Uterine smooth muscle cell (primary cell): Measurements from ENCODE around the gene MAPK11. TPM values are rescaled to one million over a fixed set of nuclear protein-coding genes. Genes with fewer than 3 reads are reported as not detected.

Experiments
- total RNA-seq: library from RNA; depleted of rRNA; stranded (reverse); fragments of >200 nt; gene quantifications from 2 replicates; pipeline ENCODE4 v1.2.3, GENCODE V29; 2014

Gene MAPK11
- total RNA-seq, result 7.4 and 8.6 TPM in 2 replicates

GRCh38 chr22:50269970-50270665, at the start of gene MAPK11:
Gene MAPK11 (minus strand): TSS chr22:50270380. CDS start chr22:50270292, 88 bp downstream.

GRCh38 chr22:50306753-50307749, 36.9 kb upstream of the MAPK11 start, which contains the start of gene PLXNB2:
Gene PLXNB2 (minus strand): TSS chr22:50307646. CDS start chr22:50290584, 17,062 bp downstream.

DNA sequence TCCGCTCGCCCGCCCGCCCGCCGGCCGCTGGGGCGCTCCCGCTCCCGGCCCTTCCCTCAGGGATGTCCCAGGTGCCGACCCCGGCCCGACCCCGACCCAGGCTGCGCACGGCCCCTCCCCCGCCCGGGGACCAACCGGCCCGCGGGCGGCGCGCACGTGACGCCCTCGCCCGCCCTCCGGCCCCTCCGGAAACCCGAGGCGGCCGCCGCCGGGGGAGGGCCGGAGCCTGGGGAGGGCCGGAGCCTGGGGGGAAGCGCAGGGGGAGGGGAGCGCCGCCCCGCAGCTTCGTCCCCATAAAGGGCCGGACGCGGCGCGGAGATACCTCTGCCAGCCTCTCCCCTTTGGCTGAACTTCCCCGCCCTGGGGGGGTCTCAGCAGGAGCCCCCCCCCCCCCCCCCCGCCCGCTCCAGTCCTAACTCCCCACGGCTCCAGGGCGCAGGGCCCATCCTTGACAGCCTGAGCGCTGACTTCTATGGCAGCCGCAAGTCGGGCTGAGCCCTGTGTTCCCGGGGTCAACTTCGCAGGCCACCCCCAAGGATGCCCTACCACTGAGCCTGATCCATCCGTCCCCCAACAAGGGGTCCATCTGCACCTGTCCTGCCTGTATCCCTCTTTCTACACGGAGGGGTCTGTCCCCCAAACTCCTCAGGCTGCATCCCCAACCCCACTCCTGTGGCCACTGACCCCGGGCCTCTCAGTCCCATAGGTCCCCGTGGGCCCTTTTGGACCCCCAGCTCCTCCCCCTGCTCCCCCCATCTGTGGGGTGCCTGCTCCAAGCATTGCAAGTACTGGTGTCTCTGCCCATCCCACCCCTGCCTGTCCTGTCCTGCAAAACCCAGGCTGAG, 8.3 kb downstream of the MAPK11 start, which contains the start of gene MAPK12:
TSS of gene MAPK12 (minus strand) at position 69 of the 845 bp plus-strand sequence. CDS start 174 bp downstream, outside the sequence.

DNA sequence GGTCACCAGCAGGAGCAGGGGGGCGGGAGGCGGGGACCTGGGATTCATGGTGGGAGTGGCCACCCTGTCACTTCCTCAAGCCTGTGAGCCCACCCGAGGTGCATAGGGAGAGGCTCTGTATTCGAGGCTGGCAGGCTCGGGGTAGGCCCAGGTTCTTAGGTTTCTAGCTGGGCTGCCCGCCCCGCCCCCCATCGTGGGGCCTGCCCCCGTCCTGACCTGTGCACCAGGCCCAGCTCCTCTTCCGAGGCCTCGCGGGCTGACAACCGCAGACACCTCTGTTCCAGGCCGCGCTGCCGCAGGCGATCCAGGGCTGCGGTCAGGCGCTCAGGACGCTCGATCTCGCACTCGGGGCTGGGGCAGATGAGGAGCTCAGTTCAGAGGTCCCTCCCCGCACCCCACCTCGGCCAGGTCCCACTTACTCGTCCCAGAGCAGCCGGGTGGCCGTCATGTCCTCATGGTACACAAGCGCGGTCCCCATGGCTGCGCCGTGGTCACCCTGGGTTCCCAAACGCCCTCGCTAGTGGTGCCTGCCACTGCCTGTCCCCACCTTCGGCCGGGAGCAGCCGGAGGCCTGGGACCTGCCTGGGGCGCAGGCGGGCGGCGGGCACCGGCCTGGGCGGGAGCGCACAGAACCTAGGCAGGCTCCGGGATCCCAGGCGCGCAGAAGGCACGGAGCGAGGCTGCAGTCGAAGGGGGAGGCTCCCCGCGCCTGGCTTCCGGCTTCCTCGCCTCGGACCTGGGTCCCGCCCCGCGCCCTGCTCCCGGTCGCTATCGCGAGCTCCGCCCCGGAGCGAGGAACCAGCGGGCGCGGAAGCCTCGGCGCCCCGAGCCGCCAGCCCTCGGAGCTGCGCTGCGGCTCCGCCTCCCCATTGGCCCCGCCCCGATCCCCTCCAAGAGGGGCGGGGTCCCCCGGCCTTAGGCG, 19.4 kb downstream of the MAPK11 start, which contains the start of gene HDAC10:
TSS of gene HDAC10 (minus strand) at position 711 of the 922 bp plus-strand sequence. CDS start at position 478, 233 bp downstream.

DNA sequence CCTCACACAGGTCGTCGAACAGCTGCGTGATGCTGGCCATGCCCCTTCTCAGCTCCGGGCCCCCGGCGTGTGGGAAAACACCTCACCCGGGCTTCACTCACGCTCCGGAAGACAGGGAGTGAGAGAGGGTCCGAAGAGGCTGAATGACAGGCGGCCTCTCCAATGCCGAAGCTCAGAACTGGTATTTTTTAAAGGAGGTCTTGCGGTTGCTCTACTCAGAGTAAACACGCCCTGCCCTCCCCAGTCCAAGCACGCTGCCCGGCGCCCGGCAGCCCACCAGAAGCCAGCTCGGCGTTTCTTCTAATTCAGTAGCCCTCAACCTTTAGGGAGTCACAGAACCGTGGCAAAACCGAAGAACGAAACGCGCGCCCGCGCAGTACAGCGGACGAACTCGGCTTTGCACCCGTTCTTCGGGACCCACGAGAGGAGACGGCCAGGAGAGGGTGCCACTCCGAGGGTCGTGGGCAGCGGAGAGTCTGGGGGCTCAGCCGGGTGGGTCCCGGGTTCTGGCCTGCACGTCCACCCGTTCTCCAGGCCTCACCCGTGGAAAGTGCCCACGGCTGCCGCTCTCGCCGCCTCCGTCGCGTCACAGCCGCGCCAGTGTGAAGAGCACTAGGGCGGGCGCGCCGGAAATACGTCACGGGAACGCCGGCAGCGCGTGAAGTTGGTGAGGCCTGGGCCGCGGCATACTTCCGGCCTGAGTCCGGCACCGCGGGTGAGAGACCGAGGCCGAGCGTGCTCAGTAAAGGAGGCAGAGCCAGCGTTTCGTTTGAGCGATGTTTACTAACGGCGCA, 25.6 kb downstream of the MAPK11 start, which contains the start of gene TUBGCP6:
TSS of gene TUBGCP6 (minus strand) at position 604 of the 794 bp plus-strand sequence. CDS start at position 40, 564 bp downstream.

Other genes with a start within 250 kb of the MAPK11 start
- gene TTLL8, start 212.1 kb downstream of the MAPK11 start, total RNA-seq, result not detected in 2 replicates
- 0.12 TPM in 1 of 2 replicates, not detected in the other for gene MLC1, start 185.0 kb downstream of the MAPK11 start, total RNA-seq
- gene MOV10L1, start 180.4 kb downstream of the MAPK11 start, total RNA-seq, result 1.7 and 5.1 TPM in 2 replicates
- gene PANX2, start 99.6 kb downstream of the MAPK11 start, total RNA-seq, result 0.37 and 0.66 TPM in 2 replicates
- gene TRABD, start 84.5 kb downstream of the MAPK11 start, total RNA-seq, result 30.1 and 33.0 TPM in 2 replicates
- gene SELENOO, start 69.4 kb downstream of the MAPK11 start, total RNA-seq, result 25.6 and 28.3 TPM in 2 replicates
- gene TUBGCP6, start 25.4 kb downstream of the MAPK11 start, total RNA-seq, result 37.0 and 37.6 TPM in 2 replicates
- gene HDAC10, start 19.1 kb downstream of the MAPK11 start, total RNA-seq, result 30.1 and 40.7 TPM in 2 replicates
- 41.2 and 46.6 TPM in 2 replicates for gene MAPK12, start 8.7 kb downstream of the MAPK11 start, total RNA-seq
- 118 and 202 TPM in 2 replicates for gene PLXNB2, start 37.3 kb upstream of the MAPK11 start, total RNA-seq
- 1.5 and 2.7 TPM in 2 replicates for gene DENND6B, start 56.6 kb upstream of the MAPK11 start, total RNA-seq
- 72.0 and 73.0 TPM in 2 replicates for gene PPP6R2, start 72.9 kb upstream of the MAPK11 start, total RNA-seq
- gene SBF1, start 204.7 kb upstream of the MAPK11 start, total RNA-seq, result 83.4 and 118 TPM in 2 replicates
- gene ADM2, start 211.2 kb upstream of the MAPK11 start, total RNA-seq, result 1.8 and 7.0 TPM in 2 replicates
- not detected in 2 replicates for gene MIOX, start 216.5 kb upstream of the MAPK11 start, total RNA-seq
- 48.0 and 51.4 TPM in 2 replicates for gene LMF2, start 237.3 kb upstream of the MAPK11 start, total RNA-seq
- gene NCAPH2, start 237.8 kb upstream of the MAPK11 start, total RNA-seq, result 36.0 and 79.0 TPM in 2 replicates